Measurements from ENCODE around the gene ID1. TPM values are rescaled to one million over a fixed set of nuclear protein-coding genes. Genes with fewer than 3 reads are reported as not detected.
A peak's percentile ranks its signal among the peaks of the same experiment; 100 is the strongest.

The ID1 gene
- total and polyA plus RNA-seq, 2 of the 13 experiments (the other 11 are each of a cell fraction or from before 2014, with no cell fraction given) = 320 to 419 TPM

- peak; percentile 35 for TF ChIP-seq U2AF1 (optimal IDR thresholded peaks at IDR 0.05; ENCODE audit: low read depth, low read length)
- no peak for TF ChIP-seq DRAP1 (CRISPR knock-in tag; IDR thresholded peaks at IDR 0.05)
- TF ChIP-seq PAWR (CRISPR knock-in tag; IDR thresholded peaks at IDR 0.05; ENCODE audit: borderline replicate concordance) = 0 out of 2 replicates have a peak, but pooled peaks have one; percentile 10
- TF ChIP-seq YY1 (IDR thresholded peaks at IDR 0.05; ENCODE audit: insufficient read depth, insufficient replicate concordance, low read depth, low read length) = peak; percentile 41
- no peak for TF ChIP-seq ZBTB38 (CRISPR knock-in tag; IDR thresholded peaks at IDR 0.05)
- peak; percentile 69 for TF ChIP-seq RBM22 (optimal IDR thresholded peaks at IDR 0.05; ENCODE audit: low read length)
- no peak for TF ChIP-seq ZNF260 (CRISPR knock-in tag; IDR thresholded peaks at IDR 0.05; ENCODE audit: borderline replicate concordance, low read depth)
- no peak for TF ChIP-seq TBP (CRISPR knock-in tag; IDR thresholded peaks at IDR 0.05)
- TF ChIP-seq ZNF430 (CRISPR knock-in tag; IDR thresholded peaks at IDR 0.05) = peak; percentile 71; the same call in 1 of the 2 replicates
- TF ChIP-seq POLR2G (IDR thresholded peaks at IDR 0.05; ENCODE audit: low read depth, low read length) = peak; percentile 6; the same call in 1 of the 2 replicates
- TF ChIP-seq ZNF30 (CRISPR knock-in tag; IDR thresholded peaks at IDR 0.05) = 0 out of 2 replicates have a peak, but pooled peaks have one; percentile 69
- TF ChIP-seq MXI1 (IDR thresholded peaks at IDR 0.05; ENCODE audit: borderline replicate concordance, low read depth, low read length) = 0 out of 3 replicates have a peak, but pooled peaks have one; percentile 1
- no peak for TF ChIP-seq PRPF4 (IDR thresholded peaks at IDR 0.05; ENCODE audit: low read depth, low read length, poor library complexity, severe bottlenecking)
- no peak for TF ChIP-seq AGO1 (IDR thresholded peaks at IDR 0.05; ENCODE audit: low read depth, low read length, poor library complexity, severe bottlenecking)
- TF ChIP-seq IRF2 (CRISPR knock-in tag; IDR thresholded peaks at IDR 0.05) = peak; percentile 42; the same call in 1 of the 2 replicates
- peak; percentile 74; the same call in 1 of the 2 replicates for TF ChIP-seq ZNF772 (CRISPR knock-in tag; IDR thresholded peaks at IDR 0.05)
- TF ChIP-seq TEF (CRISPR knock-in tag; IDR thresholded peaks at IDR 0.05) = peak; percentile 31; the same call in 1 of the 2 replicates
- TF ChIP-seq SNAPC2 (CRISPR knock-in tag; IDR thresholded peaks at IDR 0.05) = no peak
- no peak for TF ChIP-seq ZNF883 (CRISPR knock-in tag; IDR thresholded peaks at IDR 0.05; ENCODE audit: not compliant biosample characterization)
- peak in 1 of 2 experiments; percentile 42; a peak in 2 of 4 replicates for TF ChIP-seq HMGXB4 (CRISPR knock-in tag; IDR thresholded peaks at IDR 0.05; ENCODE audit: borderline replicate concordance in 1 of 2, low read depth in 1 of 2)
- TF ChIP-seq ZNF687 (CRISPR knock-in tag; IDR thresholded peaks at IDR 0.05) = peak; percentile 17; the same call in 1 of the 2 replicates
Observed at GRCh38 chr20:31605902-31606803, 1.1 kb downstream of the ID1 start (continued).

Measured in HepG2 (cell line).